Omental fat pad (tissue), 4 donors: ENCODE data around the gene ANKFN1. TPM values are rescaled to one million over a fixed set of nuclear protein-coding genes. Genes with fewer than 3 reads are reported as not detected.

Source experiments
- ATAC-seq: fragments of 150-250 bp; one replicate; pipeline ENCODE4 v1.9.1; 2016; ENCODE audit warnings: mild to moderate bottlenecking, moderate library complexity; ENCODE audit not compliant: low FRiP score
- DNase-seq: peaks from one replicate; pipeline ENCODE4 v3.0.0-alpha.2; 2019; ENCODE audit warnings: low spot score
- total RNA-seq, 4 donors: library from RNA; depleted of rRNA; stranded (reverse); fragments of >200 nt; gene quantifications; one replicate each; pipeline ENCODE4 v1.1.0, GENCODE V29; 2016
- TF ChIP-seq, protein P1 (sequence below), 3 donors: fragments of 450-650 bp; IDR thresholded peaks; one replicate each; pipeline ENCODE4 v1.5.1; 2016 to 2017; ENCODE audit warnings: antibody characterized with exemption in 3 of 3, mild to moderate bottlenecking in 3 of 3, moderate library complexity in 2 of 3

Gene ANKFN1
- total RNA-seq, 4 donors from 2014 or later = 1.7 to 3.0 (median 2.2) TPM

GRCh38 chr17:56457501-56457900 lies 304.2 kb downstream of the ANKFN1 start:
- TF ChIP-seq, protein P1, sequence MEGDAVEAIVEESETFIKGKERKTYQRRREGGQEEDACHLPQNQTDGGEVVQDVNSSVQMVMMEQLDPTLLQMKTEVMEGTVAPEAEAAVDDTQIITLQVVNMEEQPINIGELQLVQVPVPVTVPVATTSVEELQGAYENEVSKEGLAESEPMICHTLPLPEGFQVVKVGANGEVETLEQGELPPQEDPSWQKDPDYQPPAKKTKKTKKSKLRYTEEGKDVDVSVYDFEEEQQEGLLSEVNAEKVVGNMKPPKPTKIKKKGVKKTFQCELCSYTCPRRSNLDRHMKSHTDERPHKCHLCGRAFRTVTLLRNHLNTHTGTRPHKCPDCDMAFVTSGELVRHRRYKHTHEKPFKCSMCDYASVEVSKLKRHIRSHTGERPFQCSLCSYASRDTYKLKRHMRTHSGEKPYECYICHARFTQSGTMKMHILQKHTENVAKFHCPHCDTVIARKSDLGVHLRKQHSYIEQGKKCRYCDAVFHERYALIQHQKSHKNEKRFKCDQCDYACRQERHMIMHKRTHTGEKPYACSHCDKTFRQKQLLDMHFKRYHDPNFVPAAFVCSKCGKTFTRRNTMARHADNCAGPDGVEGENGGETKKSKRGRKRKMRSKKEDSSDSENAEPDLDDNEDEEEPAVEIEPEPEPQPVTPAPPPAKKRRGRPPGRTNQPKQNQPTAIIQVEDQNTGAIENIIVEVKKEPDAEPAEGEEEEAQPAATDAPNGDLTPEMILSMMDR (IDR thresholded peaks at IDR 0.05) = no peak
- ATAC-seq (no peak), DNase-seq (no peak)

GRCh38 chr17:56465886-56466285 lies 312.6 kb downstream of the ANKFN1 start:
- TF ChIP-seq, protein P1 (IDR thresholded peaks at IDR 0.05) = no peak
- DNase-seq = no peak

DNA sequence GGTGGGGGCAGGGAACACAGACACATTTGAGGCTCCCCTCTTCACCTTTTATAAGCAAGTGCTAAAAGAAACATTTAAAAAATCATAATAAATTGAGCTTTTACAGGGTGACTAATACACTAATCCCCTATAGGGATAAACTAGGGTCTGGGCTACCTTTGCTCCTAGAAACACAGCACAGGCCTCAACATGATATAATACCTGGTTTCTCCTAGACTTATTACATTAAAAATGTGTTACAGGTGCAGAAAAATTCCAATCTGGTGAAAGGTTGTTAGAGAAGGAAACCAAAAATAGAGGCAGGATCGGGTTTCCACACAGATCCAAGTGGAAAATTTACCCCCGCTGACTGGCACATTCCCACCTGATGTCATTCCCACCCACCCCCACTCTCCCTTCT lies 315.6 kb downstream of the ANKFN1 start:
- DNase-seq (no peak), ATAC-seq (no peak)
- TF ChIP-seq, protein P1 (IDR thresholded peaks at IDR 0.05) = no peak

More at GRCh38 chr17:56465886-56466285, 312.6 kb downstream of the ANKFN1 start:
- ATAC-seq = no peak

- no peak for ATAC-seq
- DNase-seq = no peak
- TF ChIP-seq, protein P1 (IDR thresholded peaks at IDR 0.05) = no peak
Measured at GRCh38 chr17:56471696-56472095, 318.4 kb downstream of the ANKFN1 start.

DNA sequence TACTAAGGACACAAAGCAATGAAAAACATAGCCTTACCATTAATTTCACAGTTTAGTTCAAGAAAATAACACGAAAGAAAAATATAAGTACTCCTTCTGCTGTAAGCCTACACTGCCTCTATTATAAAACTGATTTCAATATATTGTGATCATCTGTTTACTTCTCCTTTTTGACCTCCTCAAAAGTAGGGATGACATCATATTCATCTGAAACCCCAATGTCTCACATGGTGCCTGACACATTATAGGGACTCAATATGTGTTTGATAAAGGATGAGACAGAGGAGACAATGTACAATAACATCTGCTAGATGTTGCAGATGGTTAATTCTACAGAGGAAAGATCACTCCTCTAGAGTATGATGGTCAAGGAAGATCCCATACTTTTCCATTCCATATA lies 321.8 kb downstream of the ANKFN1 start:
- TF ChIP-seq, protein P1 (IDR thresholded peaks at IDR 0.05) = no peak

DNA sequence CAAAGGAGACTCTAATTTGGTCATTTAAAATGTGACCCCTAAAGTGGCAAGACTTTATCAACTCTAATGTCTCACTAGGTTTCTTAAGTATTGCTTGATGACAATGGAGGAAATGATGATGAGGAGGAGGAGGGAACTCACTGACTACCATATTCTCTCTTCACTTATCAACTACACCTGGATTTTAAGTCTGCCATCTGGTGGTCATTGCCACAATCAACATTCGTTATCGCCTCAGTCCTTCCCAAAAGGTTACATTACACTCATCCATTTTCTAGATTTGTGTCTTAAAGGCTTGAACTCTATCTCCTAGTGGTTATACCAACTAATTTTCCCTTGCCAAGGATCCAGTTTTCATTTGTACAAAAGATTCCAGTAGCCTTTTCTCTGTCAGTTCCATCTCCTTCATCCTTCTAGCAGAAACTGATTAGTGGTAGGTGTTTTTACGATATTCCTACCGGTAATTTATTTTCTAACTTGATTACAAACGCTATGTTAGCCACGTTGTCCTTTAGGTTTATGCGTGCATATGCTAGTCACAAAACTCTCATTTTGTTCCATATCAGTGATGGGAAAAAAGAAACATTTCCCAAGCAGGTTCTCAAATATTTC lies 325.7 kb downstream of the ANKFN1 start:
- ATAC-seq = no peak
- TF ChIP-seq, protein P1 (IDR thresholded peaks at IDR 0.05) = no peak

More for the DNA sequence above, 321.8 kb downstream of the ANKFN1 start:
- ATAC-seq (no peak), DNase-seq (no peak)

GRCh38 chr17:56480501-56480900 lies 327.2 kb downstream of the ANKFN1 start:
- TF ChIP-seq, protein P1 (IDR thresholded peaks at IDR 0.05) = no peak
- DNase-seq = no peak
- ATAC-seq = no peak

More for the DNA sequence above, 325.7 kb downstream of the ANKFN1 start:
- no peak for DNase-seq
